Measurements from ENCODE around the gene IL24. TPM values are rescaled to one million over a fixed set of nuclear protein-coding genes. Genes with fewer than 3 reads are reported as not detected.

IL24 gene
- total RNA-seq, 1 donor from 2014 or later, result not detected

GRCh38 chr1:206925106-206925736 lies 28.0 kb downstream of the IL24 start:
- Mint-ChIP-seq H3K27ac (no peak overlapping the region), H3K4me1 (ENCODE audit: low read depth) (no peaks in the 10 kb centered on the region), H3K9me3 (ENCODE audit: low read depth) (no peaks in the 10 kb centered on the region), H3K27me3 (no peaks in the 10 kb centered on the region), H3K36me3 (ENCODE audit: insufficient read depth) (no peaks in the 10 kb centered on the region), H3K4me3 (ENCODE audit: low read depth) (no peak overlapping the region)
- DNase-seq (ENCODE audit: low spot score, unreplicated experiment), result no peak
- TF ChIP-seq, protein P1, sequence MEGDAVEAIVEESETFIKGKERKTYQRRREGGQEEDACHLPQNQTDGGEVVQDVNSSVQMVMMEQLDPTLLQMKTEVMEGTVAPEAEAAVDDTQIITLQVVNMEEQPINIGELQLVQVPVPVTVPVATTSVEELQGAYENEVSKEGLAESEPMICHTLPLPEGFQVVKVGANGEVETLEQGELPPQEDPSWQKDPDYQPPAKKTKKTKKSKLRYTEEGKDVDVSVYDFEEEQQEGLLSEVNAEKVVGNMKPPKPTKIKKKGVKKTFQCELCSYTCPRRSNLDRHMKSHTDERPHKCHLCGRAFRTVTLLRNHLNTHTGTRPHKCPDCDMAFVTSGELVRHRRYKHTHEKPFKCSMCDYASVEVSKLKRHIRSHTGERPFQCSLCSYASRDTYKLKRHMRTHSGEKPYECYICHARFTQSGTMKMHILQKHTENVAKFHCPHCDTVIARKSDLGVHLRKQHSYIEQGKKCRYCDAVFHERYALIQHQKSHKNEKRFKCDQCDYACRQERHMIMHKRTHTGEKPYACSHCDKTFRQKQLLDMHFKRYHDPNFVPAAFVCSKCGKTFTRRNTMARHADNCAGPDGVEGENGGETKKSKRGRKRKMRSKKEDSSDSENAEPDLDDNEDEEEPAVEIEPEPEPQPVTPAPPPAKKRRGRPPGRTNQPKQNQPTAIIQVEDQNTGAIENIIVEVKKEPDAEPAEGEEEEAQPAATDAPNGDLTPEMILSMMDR (IDR thresholded peaks at IDR 0.05; ENCODE audit: unreplicated experiment), result no peak

DNA sequence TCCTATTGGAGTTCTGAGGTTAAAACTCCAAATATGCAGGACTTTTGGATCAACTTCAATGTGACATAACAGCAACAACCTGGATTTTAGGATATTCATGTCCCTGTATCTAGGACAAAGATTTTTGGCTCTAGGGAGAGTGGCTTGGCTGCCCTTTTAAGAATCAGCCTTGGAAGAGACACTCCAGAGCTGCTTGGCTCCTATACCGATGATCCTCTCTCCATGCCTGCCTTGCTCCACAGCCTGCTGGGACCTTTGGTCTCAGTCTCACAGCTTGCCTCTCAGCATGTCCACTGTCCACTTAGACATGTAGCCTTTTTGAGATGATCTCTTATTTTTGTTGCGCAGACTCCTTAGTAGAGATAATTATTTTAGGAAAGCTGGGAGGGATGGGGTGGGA lies 29.0 kb downstream of the IL24 start:
- H3K27me3 Mint-ChIP-seq, result no peaks in the 10 kb centered on the region
- TF ChIP-seq, protein P1 (IDR thresholded peaks at IDR 0.05; ENCODE audit: unreplicated experiment), result no peak
- no peak overlapping the region for H3K4me3 Mint-ChIP-seq (ENCODE audit: low read depth)
- DNase-seq (ENCODE audit: low spot score, unreplicated experiment), result no peak
- no peaks in the 10 kb centered on the region for H3K36me3 Mint-ChIP-seq (ENCODE audit: insufficient read depth)
- no peaks in the 10 kb centered on the region for H3K9me3 Mint-ChIP-seq (ENCODE audit: low read depth)
- no peaks in the 10 kb centered on the region for H3K4me1 Mint-ChIP-seq (ENCODE audit: low read depth)
- H3K27ac Mint-ChIP-seq, result no peak overlapping the region

- TF ChIP-seq, protein P1 (IDR thresholded peaks at IDR 0.05; ENCODE audit: unreplicated experiment), result no peak
- Mint-ChIP-seq H3K27me3 (no peaks in the 10 kb centered on the region), H3K36me3 (ENCODE audit: insufficient read depth) (no peaks in the 10 kb centered on the region), H3K9me3 (ENCODE audit: low read depth) (no peaks in the 10 kb centered on the region), H3K4me3 (ENCODE audit: low read depth) (no peak overlapping the region), H3K27ac (no peak overlapping the region), H3K4me1 (ENCODE audit: low read depth) (no peaks in the 10 kb centered on the region)
- no peak for DNase-seq (ENCODE audit: low spot score, unreplicated experiment)
These were observed 32.3 kb downstream of the IL24 start for GRCh38 chr1:206929524-206929923.

GRCh38 chr1:206930210-206930798 lies 33.1 kb downstream of the IL24 start:
- TF ChIP-seq, protein P1 (IDR thresholded peaks at IDR 0.05; ENCODE audit: unreplicated experiment), result no peak
- Mint-ChIP-seq H3K27ac (no peak overlapping the region), H3K36me3 (ENCODE audit: insufficient read depth) (no peaks in the 10 kb centered on the region), H3K9me3 (ENCODE audit: low read depth) (no peaks in the 10 kb centered on the region), H3K27me3 (peaks cover 5% of the 10 kb centered on the region), H3K4me3 (ENCODE audit: low read depth) (no peak overlapping the region), H3K4me1 (ENCODE audit: low read depth) (no peaks in the 10 kb centered on the region)
- DNase-seq (ENCODE audit: low spot score, unreplicated experiment), result no peak

DNA sequence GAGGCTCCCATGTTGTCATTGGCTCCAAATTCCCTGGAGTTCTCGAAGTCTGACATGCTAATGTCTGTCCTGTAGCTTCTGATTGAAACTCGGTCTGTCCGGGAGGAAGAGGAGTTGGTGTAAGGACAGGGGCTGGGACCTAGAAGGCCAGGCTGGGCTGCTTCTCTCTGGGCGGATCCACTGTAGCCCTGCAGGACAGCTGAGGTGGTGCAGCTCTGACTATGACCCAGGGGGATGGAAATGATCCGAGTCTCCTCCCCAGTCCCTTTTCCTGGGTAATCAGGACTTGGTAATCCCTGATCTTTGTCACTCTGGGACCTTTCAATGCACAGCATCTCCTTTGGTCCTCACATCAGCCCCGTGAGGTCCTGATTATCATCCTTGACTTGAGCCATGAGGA lies 34.5 kb downstream of the IL24 start:
- Mint-ChIP-seq H3K36me3 (ENCODE audit: insufficient read depth) (no peaks in the 10 kb centered on the region), H3K27ac (no peak overlapping the region), H3K27me3 (peaks cover 7% of the 10 kb centered on the region), H3K9me3 (ENCODE audit: low read depth) (no peaks in the 10 kb centered on the region), H3K4me1 (ENCODE audit: low read depth) (no peaks in the 10 kb centered on the region), H3K4me3 (ENCODE audit: low read depth) (no peak overlapping the region)
- DNase-seq (ENCODE audit: low spot score, unreplicated experiment), result no peak
- TF ChIP-seq, protein P1 (IDR thresholded peaks at IDR 0.05; ENCODE audit: unreplicated experiment), result no peak
